ENCODE results near the gene DIPK1A. TPM values are rescaled to one million over a fixed set of nuclear protein-coding genes. Genes with fewer than 3 reads are reported as not detected.

Gene DIPK1A
- total RNA-seq, 1 experiment from 2014 or later: 2.3 TPM

DNA sequence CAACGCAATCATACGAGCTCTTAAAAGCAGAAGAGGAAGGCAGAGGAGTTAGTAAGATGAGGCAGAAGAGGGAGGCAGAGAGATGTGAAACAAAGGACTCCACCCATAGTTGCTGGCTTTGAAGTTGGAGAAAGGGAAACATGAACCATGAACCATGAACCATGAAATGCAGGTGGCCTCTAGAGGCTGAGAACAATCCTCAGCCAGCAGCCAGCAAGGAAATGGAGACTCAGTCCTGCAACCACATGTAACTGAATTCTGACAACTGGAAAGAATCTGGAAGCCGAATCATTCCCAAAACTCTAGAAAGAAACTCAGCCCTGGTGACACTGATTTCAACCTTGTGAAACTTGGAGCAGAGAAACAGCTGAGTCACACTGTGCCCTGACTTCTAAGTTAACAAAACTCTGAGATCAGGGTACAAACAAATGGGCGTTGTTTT is 10.1 kb downstream of the DIPK1A start:
- Histone ChIP-seq H3K9me3 (no peaks in the 10 kb centered on the region), H3K4me3 (ENCODE audit: low read depth, low read length) (no peak overlapping the region), H3K36me3 (ENCODE audit: control insufficient read depth, insufficient read depth, low read length) (no peaks in the 10 kb centered on the region), H3K27me3 (replicated peaks; ENCODE audit: control insufficient read depth, insufficient read depth, low read length) (no peaks in the 10 kb centered on the region), H3K4me1 (peaks cover 25% of the 10 kb centered on the region)
- no TSS peak for BruUV-seq (replicated peaks)
- Mint-ChIP-seq H3K27me3 (ENCODE audit: insufficient read depth, unreplicated experiment) (no peaks in the 10 kb centered on the region), H3K4me1 (ENCODE audit: low read depth, unreplicated experiment) (peaks cover 7% of the 10 kb centered on the region), H3K9me3 (ENCODE audit: unreplicated experiment) (peaks cover 9% of the 10 kb centered on the region), H3K27ac (ENCODE audit: unreplicated experiment) (no peak overlapping the region), H3K4me3 (ENCODE audit: unreplicated experiment) (no peak overlapping the region), H3K36me3 (ENCODE audit: insufficient read depth, unreplicated experiment) (no peaks in the 10 kb centered on the region)
- TF ChIP-seq, protein P1, sequence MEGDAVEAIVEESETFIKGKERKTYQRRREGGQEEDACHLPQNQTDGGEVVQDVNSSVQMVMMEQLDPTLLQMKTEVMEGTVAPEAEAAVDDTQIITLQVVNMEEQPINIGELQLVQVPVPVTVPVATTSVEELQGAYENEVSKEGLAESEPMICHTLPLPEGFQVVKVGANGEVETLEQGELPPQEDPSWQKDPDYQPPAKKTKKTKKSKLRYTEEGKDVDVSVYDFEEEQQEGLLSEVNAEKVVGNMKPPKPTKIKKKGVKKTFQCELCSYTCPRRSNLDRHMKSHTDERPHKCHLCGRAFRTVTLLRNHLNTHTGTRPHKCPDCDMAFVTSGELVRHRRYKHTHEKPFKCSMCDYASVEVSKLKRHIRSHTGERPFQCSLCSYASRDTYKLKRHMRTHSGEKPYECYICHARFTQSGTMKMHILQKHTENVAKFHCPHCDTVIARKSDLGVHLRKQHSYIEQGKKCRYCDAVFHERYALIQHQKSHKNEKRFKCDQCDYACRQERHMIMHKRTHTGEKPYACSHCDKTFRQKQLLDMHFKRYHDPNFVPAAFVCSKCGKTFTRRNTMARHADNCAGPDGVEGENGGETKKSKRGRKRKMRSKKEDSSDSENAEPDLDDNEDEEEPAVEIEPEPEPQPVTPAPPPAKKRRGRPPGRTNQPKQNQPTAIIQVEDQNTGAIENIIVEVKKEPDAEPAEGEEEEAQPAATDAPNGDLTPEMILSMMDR (IDR thresholded peaks at IDR 0.05; ENCODE audit: insufficient read depth in 1 of 2, low read depth in 1 of 2, low read length in 1 of 2, severe bottlenecking in 1 of 2, unreplicated experiment in 1 of 2): no peak
- CTCF ChIA-PET: interaction anchor here (0.9 to 1.1 kb wide), 2 partner anchors 11 to 92 kb away, joined by 3 to 4 read pairs; partner anchors contain the start of gene DIPK1A
- intact Hi-C loops (cut with micrococcal nuclease; ENCODE audit: unreplicated experiment): loop anchor here (1.0 to 10.0 kb wide), 2 partner anchors 18 to 46 kb away; no protein-coding TSS in a partner anchor
- DNase-seq: peak in 1 of 2 experiments; percentile 40
- POLR2A ChIA-PET: no interaction called here

DNA sequence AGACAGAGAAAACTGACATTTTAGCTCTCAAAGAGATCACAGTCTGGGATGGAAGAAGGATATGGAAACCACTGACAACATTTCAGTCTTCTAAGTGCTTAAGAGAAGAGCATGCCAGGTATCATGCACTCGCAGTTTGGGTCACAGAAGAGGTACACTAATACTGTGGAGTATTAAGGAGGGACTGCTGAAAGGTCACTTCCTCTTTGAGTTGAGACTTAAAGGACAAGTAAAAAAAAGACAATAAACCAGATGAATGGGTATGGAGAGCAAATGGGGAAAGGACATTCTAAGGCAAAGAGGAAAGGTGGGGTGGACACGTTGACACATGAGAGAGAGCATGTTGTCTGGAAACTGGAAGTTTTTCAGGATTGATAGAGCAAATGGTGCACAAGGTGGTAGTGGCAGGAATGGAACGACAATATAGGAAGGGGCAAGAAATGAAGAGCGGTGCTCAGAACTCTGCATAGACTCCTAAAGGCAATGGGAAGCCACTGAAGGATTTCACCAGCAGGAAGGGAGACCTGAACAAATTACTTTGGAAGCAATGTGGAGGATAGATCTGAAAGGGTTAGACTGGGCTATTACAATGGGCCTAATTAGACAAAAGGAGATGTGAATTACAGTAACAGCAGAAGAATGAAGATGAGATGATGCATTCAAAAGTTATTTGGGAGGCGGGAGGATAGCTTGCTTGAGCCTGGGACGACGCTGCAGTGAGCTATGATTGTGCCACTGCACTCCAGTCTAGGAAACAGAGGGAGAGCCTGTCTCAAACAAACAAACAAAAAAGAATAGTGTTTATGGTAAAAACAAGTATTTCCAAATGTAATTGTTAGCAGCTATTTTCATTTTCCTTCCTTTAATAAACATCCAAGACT is 11.1 kb downstream of the DIPK1A start:
- peaks cover 9% of the 10 kb centered on the region for H3K9me3 Mint-ChIP-seq (ENCODE audit: unreplicated experiment)
- H3K27ac Mint-ChIP-seq (ENCODE audit: unreplicated experiment): no peak overlapping the region
- Histone ChIP-seq H3K4me1 (peaks cover 25% of the 10 kb centered on the region), H3K4me3 (ENCODE audit: low read depth, low read length) (no peak overlapping the region), H3K9me3 (no peaks in the 10 kb centered on the region), H3K36me3 (ENCODE audit: control insufficient read depth, insufficient read depth, low read length) (no peaks in the 10 kb centered on the region), H3K27me3 (replicated peaks; ENCODE audit: control insufficient read depth, insufficient read depth, low read length) (no peaks in the 10 kb centered on the region)
- no peak for DNase-seq
- H3K27me3 Mint-ChIP-seq (ENCODE audit: insufficient read depth, unreplicated experiment): no peaks in the 10 kb centered on the region
- ChIA-PET POLR2A (interaction anchor here (0.6 kb wide), 1 partner anchor 47 kb away, joined by 3 read pairs; no protein-coding TSS in a partner anchor), CTCF (interaction anchor here (0.9 to 1.1 kb wide), 3 partner anchors 10 to 91 kb away, joined by 3 to 4 read pairs (median 3); partner anchors contain the start of gene DIPK1A)
- intact Hi-C loops (cut with micrococcal nuclease; ENCODE audit: unreplicated experiment): loop anchor here (10.0 kb wide), 1 partner anchor 45 kb away; no protein-coding TSS in a partner anchor
- H3K36me3 Mint-ChIP-seq (ENCODE audit: insufficient read depth, unreplicated experiment): no peaks in the 10 kb centered on the region
- no peak overlapping the region for H3K4me3 Mint-ChIP-seq (ENCODE audit: unreplicated experiment)
- no TSS peak for BruUV-seq (replicated peaks)
- peaks cover 8% of the 10 kb centered on the region for H3K4me1 Mint-ChIP-seq (ENCODE audit: low read depth, unreplicated experiment)
- TF ChIP-seq, protein P1 (IDR thresholded peaks at IDR 0.05; ENCODE audit: insufficient read depth in 1 of 2, low read depth in 1 of 2, low read length in 1 of 2, severe bottlenecking in 1 of 2, unreplicated experiment in 1 of 2): no peak

DNA sequence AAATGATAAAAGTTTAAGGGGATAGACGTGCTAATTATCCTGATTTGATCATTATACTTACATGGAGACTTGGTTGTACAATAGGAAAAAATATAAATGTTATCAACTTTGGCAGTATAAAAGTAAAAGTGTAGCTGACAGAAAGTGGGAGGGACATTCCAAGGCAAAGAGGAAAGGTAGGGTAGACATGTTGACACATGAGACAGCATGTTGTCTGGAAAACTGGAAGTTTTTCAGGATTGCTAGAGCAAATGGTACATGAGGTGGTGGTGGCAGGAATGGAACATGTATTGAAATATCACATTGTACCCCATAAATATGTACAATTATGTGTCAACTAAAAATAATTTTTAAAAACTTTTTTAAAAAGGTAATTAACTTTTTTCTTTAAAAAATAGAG is 13.2 kb downstream of the DIPK1A start:
- Histone ChIP-seq H3K36me3 (ENCODE audit: control insufficient read depth, insufficient read depth, low read length) (no peaks in the 10 kb centered on the region), H3K4me1 (peaks cover 25% of the 10 kb centered on the region), H3K9me3 (no peaks in the 10 kb centered on the region), H3K27me3 (replicated peaks; ENCODE audit: control insufficient read depth, insufficient read depth, low read length) (no peaks in the 10 kb centered on the region), H3K4me3 (ENCODE audit: low read depth, low read length) (no peak overlapping the region)
- peaks cover 24% of the 10 kb centered on the region for H3K4me1 Mint-ChIP-seq (ENCODE audit: low read depth, unreplicated experiment)
- DNase-seq: no peak
- H3K27me3 Mint-ChIP-seq (ENCODE audit: insufficient read depth, unreplicated experiment): no peaks in the 10 kb centered on the region
- ChIA-PET POLR2A (no interaction called here), CTCF (no interaction called here)
- TF ChIP-seq, protein P1 (IDR thresholded peaks at IDR 0.05; ENCODE audit: insufficient read depth in 1 of 2, low read depth in 1 of 2, low read length in 1 of 2, severe bottlenecking in 1 of 2, unreplicated experiment in 1 of 2): no peak
- no peak overlapping the region for H3K27ac Mint-ChIP-seq (ENCODE audit: unreplicated experiment)
- no TSS peak for BruUV-seq (replicated peaks)
- H3K4me3 Mint-ChIP-seq (ENCODE audit: unreplicated experiment): no peak overlapping the region
- no peaks in the 10 kb centered on the region for H3K36me3 Mint-ChIP-seq (ENCODE audit: insufficient read depth, unreplicated experiment)
- peaks cover 9% of the 10 kb centered on the region for H3K9me3 Mint-ChIP-seq (ENCODE audit: unreplicated experiment)
- intact Hi-C loops (cut with micrococcal nuclease; ENCODE audit: unreplicated experiment): no loop called here
